CD4-positive, alpha-beta T cell treated with Interleukin-17A for 4 hours (primary cell): Measurements from ENCODE around the gene RAB36.

Experiments
- DNase-seq: peaks from one replicate; pipeline ENCODE4 v3.0.0-alpha.2; 2020; ENCODE audit warnings: mixed read lengths

Gene RAB36

DNA sequence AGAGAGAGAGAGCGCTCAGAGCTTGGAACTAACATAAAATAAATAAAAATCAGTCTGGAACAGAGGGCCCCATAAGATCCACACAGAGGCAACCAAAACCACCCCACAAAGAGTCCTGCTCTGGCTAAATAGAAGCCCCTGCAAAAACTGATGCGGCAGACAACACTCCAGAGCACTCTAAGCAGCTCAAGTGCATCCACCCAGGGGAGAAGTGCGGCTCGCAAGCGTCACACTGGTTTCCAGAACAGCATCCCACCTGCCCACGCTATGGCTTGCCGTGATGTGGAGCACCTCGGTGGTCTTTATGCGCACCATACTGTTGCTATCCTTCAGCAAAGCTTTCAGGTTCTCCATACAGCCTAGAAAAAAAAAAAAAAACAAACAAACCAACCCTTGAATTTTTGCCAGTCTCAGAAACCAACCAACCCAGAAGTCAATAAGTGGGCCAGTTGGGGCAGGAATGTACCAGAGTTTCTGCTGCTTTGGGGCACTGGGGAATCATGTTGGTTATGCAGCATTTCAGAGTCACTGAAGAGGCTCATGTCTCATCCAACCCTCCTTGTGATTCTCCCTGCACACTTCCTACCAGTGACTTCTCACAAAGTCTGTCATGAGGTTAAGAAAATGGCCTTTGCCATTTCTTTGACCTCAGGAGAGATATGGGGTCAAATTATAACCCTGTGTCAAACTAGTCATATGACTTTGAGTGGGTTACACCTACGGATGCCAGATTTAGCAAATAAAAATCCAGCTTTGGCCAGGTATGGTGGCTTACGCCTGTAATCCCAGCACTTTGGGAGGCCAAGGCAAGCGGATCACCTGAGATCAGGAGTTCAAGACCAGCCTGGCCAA lies 6.5 kb upstream of the RAB36 start:
- no peak for DNase-seq

DNA sequence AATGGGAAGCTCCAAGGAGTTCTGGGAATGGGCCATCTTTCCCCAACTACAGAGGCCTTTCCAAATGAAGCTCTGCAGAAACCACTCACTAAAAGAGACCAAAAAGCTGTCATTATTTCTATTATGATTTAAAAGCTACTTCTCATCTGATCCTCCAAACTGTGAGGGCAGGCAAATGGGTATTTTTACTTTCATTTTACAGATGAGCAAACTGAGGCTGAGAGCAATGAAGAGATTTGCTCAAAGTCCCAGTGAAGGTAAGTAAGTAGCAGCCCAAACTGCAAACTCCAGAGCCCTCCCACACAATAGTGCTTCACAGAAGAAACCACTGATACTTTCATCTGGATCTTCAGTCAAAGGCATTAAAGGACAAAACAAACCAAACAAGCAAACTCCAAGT lies 4.9 kb upstream of the RAB36 start:
- DNase-seq = no peak

DNA sequence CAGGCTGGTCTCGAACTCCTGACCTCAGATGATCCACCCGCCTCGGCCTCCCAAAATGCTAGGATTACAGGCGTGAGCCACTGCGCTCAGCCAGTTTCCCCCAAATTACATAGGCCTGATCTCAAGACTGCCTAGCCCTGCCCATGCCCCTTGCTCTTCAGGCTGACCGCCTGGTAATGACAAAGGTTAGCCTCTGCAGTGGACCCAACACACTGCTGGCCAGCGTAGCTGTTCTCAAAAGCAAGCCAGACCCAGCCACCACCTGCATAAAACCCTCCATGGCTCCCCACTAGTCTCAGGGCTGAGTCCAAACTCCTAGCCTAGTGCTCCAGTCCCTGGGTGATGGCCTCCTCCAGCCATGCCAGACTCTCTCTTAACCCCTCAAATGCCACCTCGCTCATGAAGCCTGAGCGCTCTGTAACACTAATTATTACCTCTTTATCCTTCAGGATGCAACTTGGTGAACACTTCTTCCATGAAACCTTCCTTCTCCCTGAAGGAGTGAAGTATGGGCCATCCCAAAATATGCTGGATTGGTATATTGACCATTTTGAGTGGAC lies 2.7 kb upstream of the RAB36 start:
- no peak for DNase-seq

DNA sequence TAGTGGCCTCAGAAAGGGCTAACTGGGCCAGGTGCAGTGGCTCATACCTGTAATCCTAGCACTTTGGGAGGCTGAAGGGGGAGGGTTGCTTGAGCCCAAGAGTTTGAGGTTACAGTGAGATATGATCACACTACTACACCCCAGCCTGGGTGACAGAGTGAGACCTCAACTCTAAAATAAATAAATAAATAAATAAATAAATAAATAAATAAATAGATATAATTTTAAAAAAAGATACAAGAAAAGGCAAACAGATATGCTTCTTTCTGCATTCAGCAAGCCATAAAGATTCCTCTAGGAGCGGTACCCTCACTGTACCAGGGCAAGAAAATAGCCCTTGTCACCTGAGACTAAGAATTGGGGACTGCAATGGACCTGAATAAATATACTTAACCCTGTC lies 2.2 kb upstream of the RAB36 start:
- no peak for DNase-seq

DNA sequence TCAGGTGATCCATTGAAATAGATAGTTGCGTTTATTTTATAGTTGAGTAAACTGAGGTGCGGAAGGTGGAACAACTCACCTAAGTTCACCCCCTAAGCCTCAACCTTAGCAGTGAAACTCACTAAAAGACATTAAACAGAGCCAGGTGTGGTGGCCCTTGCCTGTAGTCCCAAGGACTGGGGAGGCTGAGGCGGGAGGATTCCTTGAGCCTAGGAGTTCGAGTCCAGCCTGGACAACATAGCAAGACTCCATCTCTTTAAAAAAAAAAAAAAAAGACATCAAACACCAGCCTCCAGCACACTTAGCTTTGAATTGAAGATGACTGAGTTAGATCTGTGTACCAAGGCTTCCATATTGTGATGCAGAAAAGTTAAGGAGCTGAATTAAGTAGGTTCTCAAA lies 845 bp upstream of the RAB36 start:
- DNase-seq = no peak

DNA sequence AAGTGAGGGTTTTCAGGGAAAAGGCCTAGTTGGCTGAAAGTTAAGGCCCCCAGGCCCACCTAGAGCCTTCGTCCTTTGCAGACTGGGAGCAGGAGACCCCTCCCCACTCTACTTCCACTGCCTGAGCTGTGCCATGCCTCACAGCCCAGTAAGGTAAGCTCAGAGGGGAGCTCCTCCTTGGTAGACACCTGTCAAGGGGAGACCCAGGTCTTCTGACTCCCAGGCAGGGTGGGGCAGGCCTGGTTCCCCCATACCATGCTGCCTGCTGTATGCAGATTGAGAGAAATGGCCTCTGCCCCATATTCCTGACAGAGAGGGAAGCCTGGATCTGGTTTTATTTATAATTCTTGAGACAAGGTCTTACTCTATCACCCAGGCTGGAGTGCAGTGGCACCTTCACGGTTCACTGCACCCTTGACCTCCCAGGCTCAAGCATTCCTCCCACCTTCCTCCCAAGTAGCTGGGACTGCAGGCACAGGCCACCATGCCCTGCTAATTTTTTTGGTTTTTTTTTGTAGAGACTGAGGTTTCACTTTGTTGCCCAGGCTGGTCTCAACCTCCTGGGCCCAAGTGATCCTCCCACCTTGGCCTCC lies 697 bp downstream of the RAB36 start:
- DNase-seq = no peak

DNA sequence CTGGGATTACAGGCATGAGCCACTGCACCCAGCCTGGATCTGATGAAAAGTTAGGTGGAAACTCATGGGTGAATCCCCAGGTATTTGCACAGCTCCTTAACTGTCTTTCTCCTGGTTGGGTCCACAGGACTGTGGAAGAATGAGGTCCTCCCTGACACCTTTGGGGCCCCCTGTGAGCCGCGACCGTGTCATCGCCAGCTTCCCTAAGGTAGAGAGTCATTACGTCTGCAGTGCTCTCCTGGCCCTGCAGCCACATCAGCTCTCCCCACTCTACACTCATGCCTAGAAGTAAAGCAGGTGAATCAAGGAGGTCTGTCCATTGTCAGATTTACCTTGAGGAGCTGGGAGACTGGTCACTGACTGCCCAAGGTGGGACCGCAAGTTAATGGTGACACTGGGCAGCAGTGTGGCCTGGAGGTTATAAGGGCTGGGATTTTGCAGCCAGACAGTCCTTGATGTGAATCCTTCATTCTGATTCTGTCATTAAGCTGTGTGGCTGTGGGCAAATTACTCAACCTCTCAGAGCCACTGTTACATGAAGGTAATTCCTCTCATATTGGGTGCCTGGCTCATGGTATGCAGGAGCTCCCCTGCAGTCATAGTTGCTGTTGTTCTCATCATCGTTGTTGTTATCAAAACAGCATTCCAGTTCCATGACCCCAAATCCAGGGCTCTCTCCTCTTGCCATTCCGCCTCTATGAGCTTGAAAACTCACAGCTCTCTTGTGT lies 1.4 kb downstream of the RAB36 start:
- DNase-seq = no peak

DNA sequence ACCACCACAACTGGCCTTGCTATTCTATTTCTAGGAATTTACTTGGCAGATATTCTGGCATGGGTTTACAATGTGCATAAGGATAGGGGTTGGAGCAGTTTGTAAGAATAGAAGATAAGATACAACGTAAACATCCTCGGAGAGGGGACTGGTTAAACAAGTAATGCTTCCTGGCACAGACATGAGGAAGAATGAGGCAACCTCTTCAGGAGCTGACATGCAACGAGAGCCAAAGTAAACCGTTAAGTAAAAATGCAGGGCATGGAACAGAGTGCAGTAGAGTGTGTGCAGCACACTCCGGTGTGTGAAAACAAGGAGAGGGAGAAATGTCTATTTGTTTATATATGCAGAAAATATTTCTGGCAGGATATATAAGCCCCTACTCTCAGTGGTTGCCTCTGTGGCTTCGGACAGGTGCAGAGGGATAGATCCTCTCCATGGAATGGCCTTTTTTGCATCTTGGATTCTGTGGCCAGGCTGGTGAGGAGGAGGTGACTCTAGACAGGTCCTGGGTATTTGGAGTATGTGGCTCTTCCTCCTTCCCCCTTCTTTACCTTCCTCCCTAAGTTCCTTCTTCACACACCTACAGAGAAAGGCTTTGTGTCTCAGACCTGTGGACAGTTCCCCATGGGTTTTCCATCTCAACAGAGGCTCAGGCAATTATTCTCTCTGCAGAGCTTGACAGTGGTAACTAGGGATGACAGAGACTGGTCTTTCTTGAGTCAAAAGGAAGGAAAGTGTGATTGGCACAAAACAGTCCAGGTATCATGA lies 2.5 kb downstream of the RAB36 start:
- DNase-seq = no peak

DNA sequence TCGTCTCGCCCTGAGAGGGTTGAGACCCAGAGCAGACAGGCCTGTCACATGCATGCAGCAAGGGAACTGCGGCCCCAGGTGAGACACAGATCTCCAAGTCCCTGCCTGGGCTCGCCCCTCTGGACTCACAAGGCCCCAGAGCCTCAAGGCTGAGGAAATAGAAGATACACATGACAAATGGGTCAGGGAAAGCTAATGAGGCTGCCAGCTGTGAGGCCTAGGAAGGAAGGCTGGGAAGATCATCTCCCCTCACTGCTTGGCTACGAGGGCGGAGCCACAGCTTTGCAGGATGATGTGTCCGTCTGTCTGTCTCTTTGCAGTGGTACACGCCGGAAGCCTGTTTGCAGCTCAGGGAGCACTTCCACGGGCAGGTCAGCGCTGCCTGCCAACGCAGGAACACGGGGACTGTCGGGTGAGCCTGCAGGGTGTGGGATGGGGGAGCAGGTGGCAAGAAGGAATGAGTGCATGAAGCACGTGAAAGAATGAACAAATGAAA lies 4.5 kb downstream of the RAB36 start:
- no peak for DNase-seq

DNA sequence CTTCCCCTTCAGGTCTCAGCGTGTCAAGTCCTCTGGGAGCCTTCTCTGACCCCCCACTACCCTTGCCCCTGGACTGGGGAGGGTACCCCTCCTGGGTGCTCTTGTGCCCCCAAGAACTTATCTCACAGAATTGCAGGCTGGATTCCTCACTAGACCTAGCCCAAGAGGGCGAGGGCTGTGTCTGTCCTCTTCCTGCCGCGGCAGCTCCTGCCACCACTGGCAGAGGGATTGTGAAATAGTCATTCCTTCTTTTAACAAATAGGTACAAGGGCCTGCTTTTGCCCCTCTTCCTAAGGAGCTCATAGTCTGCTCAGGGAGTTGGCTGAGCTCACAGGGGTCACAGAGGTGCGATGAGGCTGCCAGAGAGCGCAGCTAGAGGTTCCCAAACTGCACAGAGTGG lies 5.5 kb downstream of the RAB36 start:
- no peak for DNase-seq

DNA sequence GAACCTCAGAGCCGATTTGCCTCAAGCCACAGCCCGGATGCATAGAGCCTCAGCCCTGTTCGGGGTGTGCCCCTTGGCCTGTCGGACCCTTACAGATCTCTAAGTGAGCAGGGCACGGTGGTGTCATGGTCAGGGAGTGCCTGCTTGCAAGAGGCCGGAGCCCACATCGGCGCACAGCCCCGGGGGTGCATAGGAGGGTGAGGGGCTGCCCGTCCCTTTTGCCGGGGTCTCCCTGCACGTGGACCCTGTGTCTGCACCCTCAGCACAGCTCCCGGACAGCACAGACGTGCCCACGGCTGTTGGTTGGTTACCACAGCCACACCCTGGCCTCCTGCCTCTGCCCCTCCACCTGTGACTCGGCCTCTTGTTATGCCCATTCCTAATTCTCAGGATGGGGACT lies 6.5 kb downstream of the RAB36 start:
- no peak for DNase-seq

DNA sequence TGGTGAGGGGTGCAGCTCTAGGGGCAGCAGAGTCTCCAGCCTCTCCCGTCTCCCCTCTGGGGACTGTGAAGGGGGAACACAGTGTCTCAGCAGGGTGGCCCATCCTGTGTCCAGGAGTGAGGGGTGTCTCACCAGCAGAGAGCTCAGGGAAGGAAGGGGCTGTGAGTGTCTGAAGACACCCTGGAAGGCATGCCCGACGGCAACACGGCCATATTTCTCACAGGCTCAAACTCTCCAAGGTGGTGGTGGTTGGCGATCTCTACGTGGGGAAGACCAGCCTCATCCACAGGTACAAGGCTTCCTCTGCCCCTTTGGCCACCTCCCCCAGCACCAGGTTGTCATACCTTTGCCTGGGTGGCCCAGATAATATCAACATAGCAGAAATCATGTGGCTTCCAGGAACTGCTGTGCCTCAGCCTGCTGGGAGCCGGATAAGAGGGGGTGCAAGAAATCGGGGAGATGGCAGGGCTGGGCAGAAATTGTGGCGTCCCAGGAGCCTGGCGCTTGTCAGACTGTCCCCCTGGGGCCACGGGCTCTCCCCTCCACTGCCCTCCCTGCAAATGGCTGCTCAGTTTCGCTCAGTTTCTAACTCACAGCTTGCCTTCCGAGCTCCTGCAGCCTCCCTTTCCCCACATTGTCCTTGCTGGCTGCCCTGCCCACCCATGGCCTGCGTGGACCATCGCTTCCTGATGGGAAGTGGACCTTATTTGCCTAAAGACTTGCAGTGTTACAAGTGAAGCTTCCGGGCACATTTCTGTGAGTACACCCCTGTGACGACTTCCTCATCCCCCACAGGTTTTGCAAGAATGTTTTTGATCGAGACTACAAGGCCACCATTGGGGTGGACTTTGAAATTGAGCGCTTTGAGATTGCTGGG lies 7.2 kb downstream of the RAB36 start:
- DNase-seq = no peak

DNA sequence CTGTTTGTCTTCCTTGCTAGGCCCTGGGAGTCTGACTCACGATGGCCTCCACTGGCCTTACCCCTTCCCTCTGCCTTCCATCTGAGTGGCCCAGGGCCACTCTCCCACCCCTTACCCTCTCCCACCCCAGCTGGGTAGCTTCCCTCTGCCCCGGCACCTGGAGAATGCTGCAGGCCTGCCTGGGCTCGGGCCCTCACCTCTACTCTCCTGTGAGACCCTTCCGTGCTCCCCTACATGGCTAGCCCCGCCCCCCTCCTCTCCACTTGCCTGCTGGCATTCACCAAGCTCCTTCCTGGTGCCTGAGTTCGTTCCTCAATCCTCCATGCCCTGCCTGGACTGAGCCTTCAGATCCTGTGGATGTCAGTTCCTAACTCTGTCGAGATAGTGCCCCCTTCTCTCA lies 8.7 kb downstream of the RAB36 start:
- DNase-seq = no peak

DNA sequence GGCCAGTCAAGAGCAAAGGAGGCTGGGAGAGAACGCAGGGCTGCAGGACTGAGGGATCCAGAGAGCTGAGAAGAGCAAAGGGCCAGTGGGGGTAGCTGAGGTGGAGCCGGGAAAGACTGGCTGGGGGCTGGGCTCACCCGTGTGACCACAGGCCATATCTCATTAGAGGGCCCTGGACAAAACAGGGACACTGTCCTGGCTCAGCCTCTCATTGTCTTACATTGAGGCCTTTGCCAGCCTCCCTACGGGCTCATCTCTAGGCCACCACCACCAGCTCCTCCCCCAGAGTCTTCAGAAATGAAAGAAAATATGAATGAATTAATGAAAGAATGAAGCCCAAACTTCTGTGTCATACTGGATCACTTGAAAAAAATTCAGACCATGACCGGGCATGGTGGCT lies 9.2 kb downstream of the RAB36 start:
- DNase-seq = no peak

DNA sequence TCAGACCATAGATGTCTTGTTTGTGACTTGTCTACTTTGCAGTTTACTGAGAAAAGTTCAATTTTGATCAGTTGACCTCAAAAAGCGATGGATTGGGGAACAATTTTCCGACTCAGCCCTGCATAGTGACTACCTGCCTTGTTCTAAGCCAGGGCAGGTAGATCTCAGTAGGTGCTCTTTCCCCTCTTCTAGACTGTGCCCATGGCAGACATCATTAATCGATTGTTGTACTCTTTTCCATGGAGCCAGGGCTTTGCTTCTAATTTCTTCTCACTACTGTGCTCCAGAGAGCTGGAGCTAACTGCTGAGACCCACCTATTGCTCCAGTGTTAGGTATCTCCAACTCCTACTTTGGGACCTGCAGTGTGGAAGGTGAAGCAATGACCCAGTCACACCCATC lies 9.9 kb downstream of the RAB36 start:
- no peak for DNase-seq

DNA sequence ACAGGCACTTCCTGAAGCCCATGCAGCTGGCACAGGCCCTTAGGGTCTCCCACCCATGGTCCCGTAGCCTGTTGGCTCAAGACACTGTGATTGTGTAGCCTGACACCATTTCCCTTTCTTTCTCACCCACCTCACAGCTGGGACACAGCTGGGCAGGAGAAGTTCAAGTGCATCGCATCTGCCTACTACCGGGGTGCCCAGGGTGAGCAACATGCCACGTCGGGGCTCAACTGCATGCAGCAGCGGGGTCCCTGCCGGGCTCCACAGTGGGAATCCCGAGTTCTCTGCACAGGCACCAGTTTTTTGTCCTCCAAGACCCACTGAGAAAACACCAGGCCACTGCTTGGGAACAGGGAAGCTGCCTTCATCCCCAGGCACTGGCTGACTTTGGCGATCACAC lies 10.6 kb downstream of the RAB36 start:
- DNase-seq = no peak

DNA sequence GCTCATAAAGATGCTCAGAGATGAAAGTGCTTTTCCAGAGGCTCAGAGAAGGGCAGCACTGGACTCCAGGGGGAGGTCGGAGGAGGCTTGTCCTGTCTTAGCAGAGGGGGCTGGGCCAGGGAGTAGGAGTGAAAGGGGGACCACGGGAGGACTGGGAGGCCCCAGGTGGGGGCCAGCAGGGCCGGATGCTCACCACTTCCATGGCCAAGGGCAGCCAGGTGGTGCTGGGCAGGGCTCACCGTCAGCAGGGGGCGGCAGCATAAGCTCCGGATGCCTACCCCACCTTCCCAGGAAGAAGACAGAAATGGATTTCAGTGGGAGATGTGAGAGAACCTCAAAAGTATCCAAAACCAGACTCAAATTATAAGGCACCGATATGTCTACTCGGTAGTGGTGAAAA lies 11.0 kb downstream of the RAB36 start:
- DNase-seq = no peak

DNA sequence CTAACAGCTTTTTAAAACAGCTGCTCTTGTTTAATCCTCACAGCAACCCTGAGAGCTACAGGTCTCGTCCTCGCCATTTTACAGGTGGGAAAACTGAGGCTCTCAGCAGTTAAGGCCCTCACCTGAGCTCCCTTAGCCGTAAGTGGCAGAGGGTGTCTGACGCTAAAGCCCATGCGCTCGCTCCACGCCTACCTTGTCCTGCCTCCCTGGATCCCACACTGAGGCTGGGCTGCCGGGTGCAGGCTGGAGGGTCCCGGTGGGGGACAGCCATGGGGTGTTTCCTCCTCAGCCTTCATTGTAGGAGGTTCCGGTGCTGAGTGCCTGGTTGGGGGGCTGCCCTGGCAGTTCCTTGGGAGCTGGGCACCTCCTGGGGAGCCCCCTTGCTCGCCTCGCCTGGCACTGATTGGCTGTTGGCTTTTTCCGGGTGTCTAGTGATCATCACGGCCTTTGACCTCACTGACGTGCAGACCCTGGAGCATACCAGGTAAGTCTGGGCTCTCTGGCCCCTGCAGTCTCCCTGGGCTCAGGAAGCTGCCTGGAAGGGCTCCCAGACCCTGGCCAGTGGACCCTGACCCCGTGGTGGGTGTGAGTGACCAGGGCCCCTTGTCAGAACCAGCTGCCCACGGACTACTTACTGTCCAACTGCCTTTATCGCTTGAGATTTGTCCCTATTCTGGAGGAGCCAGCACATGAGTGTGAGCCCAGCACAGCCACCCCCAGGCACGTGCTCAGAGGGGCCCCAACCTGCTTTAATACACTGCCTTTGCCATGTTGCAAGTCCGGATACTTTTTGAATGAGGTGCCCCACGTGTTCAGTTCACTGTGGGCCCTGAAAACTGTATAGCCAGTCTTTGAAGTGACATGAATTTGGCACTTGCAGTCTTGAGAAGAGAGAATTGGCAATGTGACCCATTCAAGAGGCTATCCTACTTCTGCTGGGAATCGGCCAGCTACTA lies 12.6 kb downstream of the RAB36 start:
- DNase-seq = no peak

DNA sequence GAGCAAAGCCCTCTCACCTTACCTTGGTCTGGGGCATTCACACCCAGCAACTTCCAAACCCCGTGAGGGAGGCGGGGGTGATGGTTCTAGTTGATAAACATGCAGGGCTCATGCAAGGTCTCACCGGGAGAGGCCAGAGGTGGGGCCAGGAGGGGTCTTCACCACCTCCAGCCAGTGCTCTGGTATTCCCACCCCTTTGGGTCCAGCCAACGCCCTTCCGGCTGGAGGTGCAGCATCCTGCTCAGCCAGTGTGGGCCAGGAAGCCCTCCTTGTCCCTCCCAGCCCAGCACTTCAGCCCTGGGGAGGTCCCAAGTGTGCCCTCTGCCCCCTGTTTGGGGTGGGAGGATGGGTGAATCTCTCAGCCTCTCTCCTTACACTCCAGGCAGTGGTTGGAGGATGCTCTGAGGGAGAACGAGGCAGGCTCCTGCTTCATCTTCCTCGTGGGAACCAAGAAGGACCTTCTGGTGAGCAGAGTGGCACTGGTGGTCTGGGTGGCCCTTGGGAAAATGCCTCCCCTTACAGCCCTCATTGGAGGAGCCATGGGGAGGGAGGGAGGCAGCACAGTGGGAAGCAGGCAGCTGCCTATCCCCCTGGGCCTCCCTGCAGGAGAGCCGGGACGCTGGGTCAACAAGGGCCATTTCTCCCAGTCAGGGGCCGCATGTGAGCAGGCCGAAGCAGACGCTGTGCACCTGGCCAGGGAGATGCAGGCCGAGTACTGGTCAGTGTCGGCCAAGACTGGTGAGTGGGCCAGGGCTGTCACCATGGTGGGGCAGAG lies 13.4 kb downstream of the RAB36 start:
- DNase-seq = no peak

DNA sequence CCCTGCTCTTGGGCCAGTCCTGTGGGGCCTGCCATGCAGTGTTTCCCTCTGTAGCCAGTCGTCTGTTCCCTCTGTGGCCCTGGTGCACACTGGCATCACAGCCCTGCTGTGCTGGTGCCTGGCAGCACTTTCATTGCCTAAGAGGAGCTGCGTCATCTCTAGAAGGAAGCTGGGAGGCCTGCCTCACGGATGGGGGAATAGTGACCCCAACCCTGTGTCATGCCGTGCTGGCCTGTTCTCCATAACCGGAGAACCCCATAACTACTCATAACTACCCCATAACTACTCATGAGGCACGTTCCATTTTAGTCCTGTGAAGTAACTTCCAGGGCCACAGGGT lies 14.0 kb downstream of the RAB36 start:
- no peak for DNase-seq
